Heart right ventricle (tissue), 16 donors: Measurements from ENCODE around the gene N4BP3. TPM values are rescaled to one million over a fixed set of nuclear protein-coding genes. Genes with fewer than 3 reads are reported as not detected.

ENCODE experiments used
- ATAC-seq, 8 donors: fragments of 200-7000 bp; cut with Tn5 transposase; one replicate each; pipeline ENCODE4 v1.9.1; 2020; ENCODE audit warnings: mild to moderate bottlenecking in 8 of 8, moderate library complexity in 8 of 8, moderate number of reproducible peaks in 1 of 8
- DNase-seq, 2 donors: peaks; one replicate each; pipeline ENCODE4 v3.0.0-alpha.2; 2020
- H3K27ac ChIP-seq, 10 donors: fragments of 200-600 bp; sonication (generic) in 2 of 10; one replicate each; pipeline versions ENCODE4 v1.5.0 to v1.8.0; 2020 to 2022; ENCODE audit warnings: mild to moderate bottlenecking in 3 of 10
- H3K27me3 ChIP-seq, 7 donors: fragments of 200-600 bp; one replicate each; pipeline ENCODE4 v1.8.0; 2021 to 2022; ENCODE audit warnings: mild to moderate bottlenecking in 2 of 7
- H3K36me3 ChIP-seq, 9 donors: fragments of 200-600 bp; sonication (generic) in 1 of 9; one replicate each; pipeline versions ENCODE4 v1.5.0 to v1.8.0; 2020 to 2022; ENCODE audit warnings: mild to moderate bottlenecking in 2 of 9
- H3K4me1 ChIP-seq, 9 donors: fragments of 200-600 bp; sonication (generic) in 1 of 9; one replicate each; pipeline versions ENCODE4 v1.5.0 to v1.8.0; 2020 to 2022; ENCODE audit warnings: mild to moderate bottlenecking in 4 of 9
- H3K4me3 ChIP-seq, 10 donors: fragments of 200-600 bp; sonication (generic) in 2 of 10; one replicate each; pipeline versions ENCODE4 v1.5.0 to v1.8.0; 2020 to 2022; ENCODE audit warnings: mild to moderate bottlenecking in 7 of 10, moderate library complexity in 2 of 10
- H3K9me3 ChIP-seq, 11 donors: fragments of 200-600 bp in 10 of 11; sonication (generic) in 2 of 11; one replicate each; pipeline versions ENCODE4 v1.5.0 to v1.8.0; 2013 to 2022; ENCODE audit warnings: mild to moderate bottlenecking in 2 of 11, control low read depth in 1 of 11, moderate library complexity in 1 of 11
- WGBS, 2 donors: extraction: QIAGEN DNeasy Blood & Tissue Kit; methylation state at CpG; one replicate each; pipeline ENCODE4 v1.1.7; 2013; ENCODE audit warnings: inconsistent platforms in 1 of 2; 5-methylcytosine and 5-hydroxymethylcytosine counted together
- intact Hi-C, 10 donors: fragments of 100-400 bp; cut with DNase I; formaldehyde crosslinking; loops; one replicate each; pipeline versions ENCODE4 v1.11.1 to v1.14.2; 2022
- polyA plus RNA-seq, 2 donors: library from polyadenylated mRNA; stranded (reverse); fragments of 200-250 nt; gene quantifications; one replicate each; pipeline ENCODE4 v1.2.3, GENCODE V29; 2013
- total RNA-seq, 10 donors: library from RNA; stranded (reverse); fragmentation: NEBNext Ultra II Directional in 3 of 10; extraction: Animal tissue kit (Norgen Biotek cat#: 25700) in 3 of 10; gene quantifications; one replicate each; pipeline versions ENCODE4 v1.2.1 to v1.2.4, GENCODE V29; 2021 to 2023
- TF ChIP-seq, protein P1 (sequence below), 9 donors: fragments of 200-600 bp; sonication (generic) in 2 of 9; IDR thresholded peaks; one replicate each; pipeline versions ENCODE4 v1.5.0 to v1.8.0; 2021 to 2022; ENCODE audit warnings: antibody characterized with exemption in 9 of 9, mild to moderate bottlenecking in 5 of 9, moderate library complexity in 1 of 9
- donor health status: Arrhythmogenic right ventricular cardiomyopathy.
- donor health status: ischemic (EF 13 %, LVEDD 7.1; RV severe dilation, severe dysfunction).
- donor health status: healthy with polysubstance abuse.
- donor health status: DM: no; HTN: yes; CAD: no.
- donor health status: DM: no; HTN: no; CAD: no.
- donor health status: ischemic (EF 25% LVEDD 6.9; RV normal size, moderate dysfunction).
- donor health status: ischemic (EF 25% LVEDD 5.7; RV mildly dilated, moderate dysfunction).
- donor health status: healthy.
- donor health status: DM: yes; HTN: yes; CAD: no.
- donor health status: Ischemic cardiomyopathy.
- donor health status: ischemic (EF 35%, LVEDD 5.7; RV mildly dilated, moderate dysfunction).
- donor health status: nonischemic (EF 11% LVEDD 7.7; RV severe dilation, severe dysfunction).
- donor health status: DM: yes; HTN: yes; CAD: no.
- donor health status: PGD.
- donor health status: ischemic (EF 29% LVEDD 5.4; RV normal size, mild dysfunction).
- donor health status: nonischemic (EF 23%, LVEDD 6.1; RV moderate dilation, normal function).

Gene N4BP3
- total and polyA plus RNA-seq, 12 donors = 1.1 to 5.5 (median 2.8) TPM

DNA sequence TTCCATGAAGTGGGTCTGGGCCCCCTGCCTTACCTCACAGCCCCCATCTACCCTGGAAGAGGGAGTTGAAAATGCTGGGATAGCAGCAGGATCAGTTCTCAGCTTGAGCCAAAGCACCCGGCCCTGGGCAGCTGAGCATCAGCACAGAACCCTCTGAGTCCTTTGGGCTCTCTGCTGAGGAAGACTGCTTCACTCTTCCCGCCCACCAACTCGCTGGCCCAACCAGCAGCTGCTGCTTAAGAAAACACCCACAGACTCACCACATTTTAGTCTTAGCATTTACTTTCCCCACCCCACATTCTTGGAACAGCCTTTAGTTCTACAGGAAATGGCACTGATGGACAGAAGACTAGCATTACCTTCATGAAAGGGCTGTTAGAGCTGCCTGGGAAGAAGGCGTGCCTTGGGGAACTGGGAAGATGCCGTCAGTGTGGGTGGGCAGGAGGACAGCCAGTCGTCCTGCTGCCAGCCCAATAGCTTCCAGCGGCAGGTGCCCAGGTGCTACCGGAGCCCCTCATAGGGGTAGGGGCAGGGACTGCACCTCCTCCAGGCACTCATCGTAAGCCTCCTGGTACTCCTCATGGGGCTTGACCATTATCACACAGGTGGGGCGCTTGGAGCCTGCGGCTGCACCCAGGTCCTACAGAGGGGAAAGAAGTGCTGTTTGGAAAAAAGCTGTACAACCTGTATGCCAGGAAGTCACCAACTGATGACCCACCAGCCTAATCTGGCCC, 36.0 kb downstream of the N4BP3 start:
- peaks cover 0 to 26% (median 19%) of the 10 kb centered on the region in 9 donors for H3K4me1 ChIP-seq
- no peak for DNase-seq
- TF ChIP-seq, protein P1, sequence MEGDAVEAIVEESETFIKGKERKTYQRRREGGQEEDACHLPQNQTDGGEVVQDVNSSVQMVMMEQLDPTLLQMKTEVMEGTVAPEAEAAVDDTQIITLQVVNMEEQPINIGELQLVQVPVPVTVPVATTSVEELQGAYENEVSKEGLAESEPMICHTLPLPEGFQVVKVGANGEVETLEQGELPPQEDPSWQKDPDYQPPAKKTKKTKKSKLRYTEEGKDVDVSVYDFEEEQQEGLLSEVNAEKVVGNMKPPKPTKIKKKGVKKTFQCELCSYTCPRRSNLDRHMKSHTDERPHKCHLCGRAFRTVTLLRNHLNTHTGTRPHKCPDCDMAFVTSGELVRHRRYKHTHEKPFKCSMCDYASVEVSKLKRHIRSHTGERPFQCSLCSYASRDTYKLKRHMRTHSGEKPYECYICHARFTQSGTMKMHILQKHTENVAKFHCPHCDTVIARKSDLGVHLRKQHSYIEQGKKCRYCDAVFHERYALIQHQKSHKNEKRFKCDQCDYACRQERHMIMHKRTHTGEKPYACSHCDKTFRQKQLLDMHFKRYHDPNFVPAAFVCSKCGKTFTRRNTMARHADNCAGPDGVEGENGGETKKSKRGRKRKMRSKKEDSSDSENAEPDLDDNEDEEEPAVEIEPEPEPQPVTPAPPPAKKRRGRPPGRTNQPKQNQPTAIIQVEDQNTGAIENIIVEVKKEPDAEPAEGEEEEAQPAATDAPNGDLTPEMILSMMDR (IDR thresholded peaks at IDR 0.05) = no peak
- no peak overlapping the region for H3K4me3 ChIP-seq
- intact Hi-C loops = loop anchor here in 7 of 10 donors (5.0 kb wide), 2 partner anchors 37 to 72 kb away; partner anchors contain the start of gene N4BP3 (in 1 of the 7)
- 79 to 84% methylated on average over 11 of the region's 11 CpGs for WGBS, 2 donors
- peaks cover 0 to 74% (median 53%) of the 10 kb centered on the region in 9 donors for H3K36me3 ChIP-seq
- H3K9me3 ChIP-seq = no peaks in the 10 kb centered on the region
- H3K27ac ChIP-seq = no peak overlapping the region
- ATAC-seq = no peak
- H3K27me3 ChIP-seq = no peaks in the 10 kb centered on the region

DNA sequence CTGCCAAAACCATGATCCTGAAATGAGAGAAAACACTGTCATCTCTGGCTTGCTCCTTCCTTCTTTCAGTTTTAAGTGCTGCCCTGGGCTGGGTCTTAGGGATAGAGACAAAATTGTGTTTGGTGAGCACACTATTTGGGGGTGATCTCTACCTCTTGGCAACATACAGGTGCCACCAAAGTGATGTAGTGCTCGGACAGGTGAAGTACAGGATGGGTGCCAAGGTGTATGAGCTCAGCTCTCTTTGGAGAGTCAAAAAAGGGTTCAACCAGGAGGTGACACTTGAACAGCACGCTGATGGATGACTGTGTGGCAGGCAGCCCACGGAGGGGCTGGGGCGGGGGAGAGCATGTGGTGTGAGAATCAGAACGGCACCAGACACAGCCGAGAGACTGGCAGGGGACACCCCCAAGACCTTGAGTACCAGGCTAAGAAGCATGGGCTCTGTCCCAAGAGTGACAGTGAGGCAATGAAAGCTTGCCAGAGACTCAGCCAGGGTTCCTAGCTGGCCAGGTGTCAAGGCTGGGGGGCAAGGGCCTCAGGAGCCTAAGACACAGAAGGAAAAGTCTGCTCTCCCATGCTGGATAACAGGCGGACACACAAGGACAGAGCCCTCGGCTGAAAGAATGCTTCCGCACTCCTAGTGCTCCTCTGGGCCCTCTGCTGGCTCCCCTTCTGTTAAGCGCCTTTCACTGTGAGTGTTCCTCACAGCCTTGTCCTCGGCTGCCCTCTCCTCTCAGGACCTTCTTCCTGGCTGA, 37.8 kb downstream of the N4BP3 start:
- no peaks in the 10 kb centered on the region for H3K27me3 ChIP-seq
- TF ChIP-seq, protein P1 (IDR thresholded peaks at IDR 0.05) = no peak
- H3K27ac ChIP-seq = peak overlapping the region in 1 of 10 donors; percentile 39
- DNase-seq (no peak), ATAC-seq (no peak)
- WGBS, 2 donors = 70 to 77% methylated on average over 11 of the region's 11 CpGs
- H3K9me3 ChIP-seq = no peaks in the 10 kb centered on the region
- intact Hi-C loops = loop anchor here in 2 of 10 donors (5.0 kb wide), 2 partner anchors 34 to 39 kb away; partner anchors contain the start of gene N4BP3 (in 1 of the 2)
- H3K4me3 ChIP-seq = no peak overlapping the region
- H3K36me3 ChIP-seq = peaks cover 0 to 57% (median 37%) of the 10 kb centered on the region in 9 donors
- H3K4me1 ChIP-seq = peaks cover 0 to 29% (median 20%) of the 10 kb centered on the region in 9 donors

DNA sequence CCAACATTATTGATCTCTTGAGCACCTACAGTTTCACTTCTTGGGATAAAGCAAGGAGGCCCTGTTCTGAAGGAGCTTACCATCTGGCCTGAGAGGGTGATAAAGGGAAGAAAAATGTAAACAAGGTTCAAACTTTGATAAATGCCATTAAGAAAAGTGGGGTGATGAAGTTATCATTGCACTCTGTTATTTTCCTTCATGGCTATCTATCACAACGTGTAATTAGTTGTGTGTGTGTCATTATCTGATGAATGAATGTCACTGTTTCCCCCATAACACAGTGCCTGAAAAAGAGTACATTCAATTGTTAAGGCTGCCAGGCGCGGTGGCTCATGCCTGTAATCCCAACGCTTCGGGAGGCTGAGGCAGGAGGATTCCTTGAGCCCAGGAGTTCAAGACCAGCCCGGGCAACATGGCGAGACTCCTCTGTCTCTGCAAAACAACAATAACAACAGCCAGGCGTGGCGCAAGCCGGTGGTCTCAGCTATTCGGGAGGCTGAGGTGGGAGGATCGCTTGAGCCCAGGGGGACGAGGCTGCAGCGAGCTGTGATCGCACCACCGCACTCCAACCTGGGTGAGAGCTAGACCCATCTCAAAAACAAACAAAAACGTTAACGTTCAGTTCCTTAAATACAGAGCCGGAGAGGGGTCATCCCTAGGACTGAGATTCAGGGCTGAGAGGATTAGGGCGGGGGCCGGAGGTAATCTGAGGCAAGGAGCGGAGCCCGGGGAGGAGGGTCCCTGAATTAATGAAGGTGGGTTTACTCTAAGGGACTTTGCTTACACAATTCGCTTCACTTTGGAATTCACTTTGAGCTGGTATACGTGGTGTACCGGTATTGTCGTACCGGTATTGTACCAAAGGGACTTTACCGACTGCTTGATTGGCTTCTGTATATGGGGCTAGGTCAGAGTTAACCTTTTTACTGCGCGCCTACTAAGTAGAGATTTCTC, 39.4 kb downstream of the N4BP3 start:
- DNase-seq (no peak), ATAC-seq (no peak)
- no peaks in the 10 kb centered on the region for H3K9me3 ChIP-seq
- TF ChIP-seq, protein P1 (IDR thresholded peaks at IDR 0.05) = no peak
- H3K36me3 ChIP-seq = peaks cover 0 to 40% (median 26%) of the 10 kb centered on the region in 9 donors
- intact Hi-C loops = loop anchor here in 3 of 10 donors (2.0 to 5.0 kb wide), 3 partner anchors 22 to 40 kb away; partner anchors contain the start of genes N4BP3 (in 1 of the 3) and RMND5B (in 1 of the 3)
- 50 to 52% methylated on average over 31 of the region's 31 CpGs for WGBS, 2 donors
- H3K27me3 ChIP-seq = no peaks in the 10 kb centered on the region
- peak overlapping the region in 7 of 10 donors; percentile 61 to 79 (median 75) for H3K27ac ChIP-seq
- H3K4me1 ChIP-seq = peaks cover 0 to 29% (median 20%) of the 10 kb centered on the region in 9 donors
- peak overlapping the region; percentile 64 to 91 (median 82) for H3K4me3 ChIP-seq
